HepG2 (cell line): Measurements from ENCODE around the gene MUC22.

ENCODE experiments used
- ESRRA ChIP-seq: sonication (generic); formaldehyde crosslinking; IDR thresholded peaks from 2 replicates; pipeline ENCODE4 v1.5.1; 2020; ENCODE audit warnings: mild to moderate bottlenecking, low read depth, missing genetic modification reagents
- GATA4 ChIP-seq: sonication (generic); IDR thresholded peaks from 2 replicates; pipeline ENCODE4 v1.6.1; 2016; ENCODE audit warnings: antibody characterized with exemption, low read depth, borderline replicate concordance
- GTF2F1 ChIP-seq: fragments of 150-350 bp; IDR thresholded peaks from 2 replicates; pipeline ENCODE4 v1.6.1; 2014; ENCODE audit warnings: low read length
- ZNF274 ChIP-seq: sonication (generic); formaldehyde crosslinking; IDR thresholded peaks from 2 replicates; pipeline ENCODE4 v1.5.1; 2020; ENCODE audit warnings: mild to moderate bottlenecking, missing genetic modification reagents

DNA sequence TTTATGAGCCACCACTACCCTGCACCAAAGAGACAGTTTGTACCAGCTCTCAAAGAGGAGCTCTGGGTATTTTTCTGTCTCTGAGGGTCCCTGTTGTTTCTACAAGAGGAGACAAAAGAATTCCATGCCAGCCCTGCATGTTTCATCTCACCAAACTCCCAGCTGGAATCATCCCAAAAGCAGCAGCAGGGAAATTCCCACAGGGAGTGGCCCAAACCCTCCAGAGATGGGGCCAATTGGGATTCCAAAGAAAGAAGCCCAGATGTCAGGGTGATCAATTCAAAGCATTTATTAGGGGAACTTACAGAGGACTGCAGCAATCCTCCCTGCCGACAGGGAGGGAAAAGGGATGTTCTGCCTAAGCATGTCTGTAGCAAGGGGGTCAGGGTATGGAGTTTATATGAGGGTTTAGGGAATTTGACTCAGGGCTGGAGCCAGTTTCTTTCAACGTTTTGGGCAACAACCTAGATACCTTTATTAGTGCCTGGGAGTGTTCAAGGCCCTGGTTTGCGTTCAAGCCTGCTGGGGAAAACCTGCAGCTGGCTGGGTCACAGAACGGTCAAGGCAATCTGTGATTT is 47.2 kb downstream of the MUC22 start:
- TF ChIP-seq ESRRA (CRISPR knock-in tag) (no peak), GATA4 (no peak), GTF2F1 (no peak), ZNF274 (no peak)
